Tibial nerve (tissue), 4 donors: ENCODE data around the gene PLXDC2. TPM values are rescaled to one million over a fixed set of nuclear protein-coding genes. Genes with fewer than 3 reads are reported as not detected.
"Not testable (repeated sequence)": the region's sequence is repeated elsewhere in the genome, so short reads cannot be mapped to it uniquely, and the experiment has no call there.

ENCODE experiments used
- DNase-seq, 2 donors: peaks; one replicate each; pipeline ENCODE4 v3.0.0-alpha.2; 2019; ENCODE audit warnings: low spot score in 2 of 2
- H3K27ac ChIP-seq, 4 donors: fragments of 200-600 bp; sonication (generic) in 3 of 4; one replicate each; pipeline ENCODE4 v1.5.1; 2017 to 2019; ENCODE audit warnings: mild to moderate bottlenecking in 1 of 4
- H3K27me3 ChIP-seq, 2 donors: fragments of 200-600 bp; sonication (generic) in 1 of 2; one replicate each; pipeline versions ENCODE4 v1.5.1 to v1.6.0; 2017 to 2019
- H3K36me3 ChIP-seq, 3 donors: fragments of 200-600 bp; sonication (generic); one replicate each; pipeline ENCODE4 v1.5.1; 2018 to 2019
- H3K4me1 ChIP-seq, 4 donors: fragments of 200-600 bp; sonication (generic) in 3 of 4; one replicate each; pipeline ENCODE4 v1.5.1; 2017 to 2019
- H3K4me3 ChIP-seq, 4 donors: fragments of 200-600 bp; sonication (generic) in 3 of 4; one replicate each; pipeline ENCODE4 v1.5.1; 2017 to 2019; ENCODE audit warnings: mild to moderate bottlenecking in 1 of 4, moderate library complexity in 1 of 4
- H3K9me3 ChIP-seq, 4 donors: fragments of 200-600 bp; sonication (generic) in 3 of 4; one replicate each; pipeline ENCODE4 v1.5.1; 2017 to 2019
- CTCF ChIP-seq, 5 experiments: fragments of 200-600 bp in 3 of 5; fragments of 450-650 bp in 2 of 5; sonication (generic) in 3 of 5; IDR thresholded peaks; one replicate each; pipeline ENCODE4 v1.5.1; 2016 to 2019; ENCODE audit warnings: antibody characterized with exemption in 5 of 5, mild to moderate bottlenecking in 3 of 5, moderate library complexity in 2 of 5
- EP300 ChIP-seq, 2 donors: sonication (generic); formaldehyde crosslinking; IDR thresholded peaks; one replicate each; pipeline ENCODE4 v1.6.1; 2017; ENCODE audit warnings: antibody characterized with exemption in 2 of 2, mild to moderate bottlenecking in 1 of 2
- POLR2A ChIP-seq, 2 donors: fragments of 450-650 bp; IDR thresholded peaks; one replicate each; pipeline ENCODE4 v1.6.1; 2017; ENCODE audit warnings: antibody characterized with exemption in 2 of 2, mild to moderate bottlenecking in 2 of 2, moderate library complexity in 2 of 2
- WGBS, 2 donors: methylation state at CpG; one replicate each; pipeline ENCODE4 v1.1.5; 2018; 5-methylcytosine and 5-hydroxymethylcytosine counted together
- total RNA-seq, 4 donors: library from RNA; depleted of rRNA; stranded (reverse); fragments of >200 nt; gene quantifications; one replicate each; pipeline ENCODE4 v1.1.0, GENCODE V29; 2016

The PLXDC2 gene
- total RNA-seq, 4 donors from 2014 or later = 55.2 to 79.2 (median 74.5) TPM

GRCh38 chr10:20040012-20040411, 223.8 kb downstream of the PLXDC2 start:
- no peak overlapping the region for H3K4me3 ChIP-seq
- no peaks in the 10 kb centered on the region for H3K27me3 ChIP-seq
- no peak for DNase-seq
- H3K4me1 ChIP-seq = peaks cover 0 to 15% (median 3%) of the 10 kb centered on the region in 4 donors
- H3K9me3 ChIP-seq = no peaks in the 10 kb centered on the region
- no peaks in the 10 kb centered on the region for H3K36me3 ChIP-seq
- H3K27ac ChIP-seq = no peak overlapping the region
- 80 to 83% methylated on average over 6 of the region's 6 CpGs for WGBS, 2 donors
- no peak for TF ChIP-seq POLR2A (IDR thresholded peaks at IDR 0.05)
- no peak for TF ChIP-seq CTCF (IDR thresholded peaks at IDR 0.05)
- no peak for TF ChIP-seq EP300 (IDR thresholded peaks at IDR 0.05)

GRCh38 chr10:20041931-20042330, 225.7 kb downstream of the PLXDC2 start:
- DNase-seq = no peak
- TF ChIP-seq EP300 (IDR thresholded peaks at IDR 0.05) (no peak), POLR2A (IDR thresholded peaks at IDR 0.05) (no peak), CTCF (IDR thresholded peaks at IDR 0.05) (no peak)
- H3K4me3 ChIP-seq = no peak overlapping the region
- H3K4me1 ChIP-seq = peaks cover 0 to 15% (median 3%) of the 10 kb centered on the region in 4 donors
- no peaks in the 10 kb centered on the region for H3K36me3 ChIP-seq
- no peak overlapping the region for H3K27ac ChIP-seq
- 77 to 85% methylated on average over 3 of the region's 3 CpGs for WGBS, 2 donors
- H3K9me3 ChIP-seq = no peaks in the 10 kb centered on the region
- no peaks in the 10 kb centered on the region for H3K27me3 ChIP-seq

- not testable (repeated sequence) for DNase-seq, H3K9me3 ChIP-seq, H3K4me3 ChIP-seq, H3K27me3 ChIP-seq, H3K27ac ChIP-seq
- WGBS, 2 donors = 93 to 96% methylated on average over 5 of the region's 5 CpGs
- H3K4me1 ChIP-seq = peaks cover 0 to 15% (median 3%) of the 10 kb centered on the region in 4 donors
- peaks cover 0 to 17% (median 0%) of the 10 kb centered on the region in 3 donors for H3K36me3 ChIP-seq
These were observed 228.9 kb downstream of the PLXDC2 start for GRCh38 chr10:20045100-20045499.

GRCh38 chr10:20048161-20048560, 231.9 kb downstream of the PLXDC2 start:
- no peak overlapping the region for H3K4me3 ChIP-seq
- peaks cover 0 to 17% (median 0%) of the 10 kb centered on the region in 3 donors for H3K36me3 ChIP-seq
- no peaks in the 10 kb centered on the region for H3K9me3 ChIP-seq
- no peaks in the 10 kb centered on the region for H3K27me3 ChIP-seq
- H3K27ac ChIP-seq = no peak overlapping the region
- no peak for DNase-seq
- TF ChIP-seq POLR2A (IDR thresholded peaks at IDR 0.05) (no peak), EP300 (IDR thresholded peaks at IDR 0.05) (no peak), CTCF (IDR thresholded peaks at IDR 0.05) (no peak)
- peaks cover 0 to 7% (median 2%) of the 10 kb centered on the region in 4 donors for H3K4me1 ChIP-seq
- 94 to 96% methylated on average over 2 of the region's 2 CpGs for WGBS, 2 donors

- Histone ChIP-seq H3K27me3 (no peaks in the 10 kb centered on the region), H3K9me3 (peaks cover 0 to 6% (median 0%) of the 10 kb centered on the region in 4 donors), H3K4me3 (no peak overlapping the region), H3K27ac (no peak overlapping the region), H3K4me1 (peaks cover 0 to 10% (median 5%) of the 10 kb centered on the region in 4 donors), H3K36me3 (no peaks in the 10 kb centered on the region)
- no peak for DNase-seq
- TF ChIP-seq CTCF (IDR thresholded peaks at IDR 0.05) (no peak), POLR2A (IDR thresholded peaks at IDR 0.05) (no peak), EP300 (IDR thresholded peaks at IDR 0.05) (no peak)
- 55 to 62% methylated on average over 2 of the region's 2 CpGs for WGBS, 2 donors
These were observed 241.9 kb downstream of the PLXDC2 start for GRCh38 chr10:20058135-20058534.
